HepG2 (cell line): ENCODE measurements around the gene CLDN5. TPM values are rescaled to one million over a fixed set of nuclear protein-coding genes. Genes with fewer than 3 reads are reported as not detected.

ENCODE experiments used
- FOXA3 ChIP-seq: IDR thresholded peaks from 2 replicates; pipeline ENCODE4 v1.6.1; 2016; ENCODE audit warnings: missing genetic modification reagents, missing compliant biosample characterization
- FOXP1 ChIP-seq, 2 experiments: fragments of 450-650 bp in 1 of 2; IDR thresholded peaks; 2 replicates each; pipeline ENCODE4 v1.6.1; 2017 to 2018; ENCODE audit warnings: antibody characterized with exemption in 1 of 2
- GABPB1 ChIP-seq: IDR thresholded peaks from 2 replicates; pipeline ENCODE4 v1.6.1; 2016; ENCODE audit warnings: mild to moderate bottlenecking, missing genetic modification reagents, moderate library complexity, missing compliant biosample characterization
- GATAD2A ChIP-seq: IDR thresholded peaks from 2 replicates; pipeline ENCODE4 v1.6.1; 2016
- MXD4 ChIP-seq: IDR thresholded peaks from 2 replicates; pipeline ENCODE4 v1.6.1; 2016; ENCODE audit warnings: mild to moderate bottlenecking, missing biosample characterization, missing genetic modification reagents
- PITX1 ChIP-seq: sonication (generic); formaldehyde crosslinking; IDR thresholded peaks from 2 replicates; pipeline ENCODE4 v1.5.1; 2020; ENCODE audit warnings: mild to moderate bottlenecking, missing genetic modification reagents
- RFXANK ChIP-seq: IDR thresholded peaks from 2 replicates; pipeline ENCODE4 v1.6.1; 2016
- SALL1 ChIP-seq: sonication (generic); formaldehyde crosslinking; IDR thresholded peaks from 2 replicates; pipeline ENCODE4 v1.8.0; 2022; ENCODE audit warnings: mild to moderate bottlenecking, missing genetic modification reagents
- STAT5B ChIP-seq: sonication (generic); formaldehyde crosslinking; IDR thresholded peaks from 2 replicates; pipeline ENCODE4 v1.4.0; 2020; ENCODE audit warnings: missing genetic modification reagents
- TEAD3 ChIP-seq: optimal IDR thresholded peaks from 2 replicates; pipeline ENCODE3; 2016; ENCODE audit warnings: borderline replicate concordance
- ZBTB3 ChIP-seq: sonication (generic); formaldehyde crosslinking; IDR thresholded peaks from 2 replicates; pipeline ENCODE4 v1.4.0; 2020; ENCODE audit warnings: low read depth, mild to moderate bottlenecking, moderate library complexity, missing genetic modification reagents, borderline replicate concordance
- ZFP36L1 ChIP-seq: sonication (generic); formaldehyde crosslinking; IDR thresholded peaks from 2 replicates; pipeline ENCODE4 v1.8.0; 2022; ENCODE audit warnings: mild to moderate bottlenecking, missing genetic modification reagents, moderate library complexity
- ZFY ChIP-seq: sonication (generic); formaldehyde crosslinking; IDR thresholded peaks from 2 replicates; pipeline ENCODE4 v1.4.0; 2020; ENCODE audit warnings: missing genetic modification reagents
- ZNF143 ChIP-seq: sonication (generic); formaldehyde crosslinking; IDR thresholded peaks from 2 replicates; pipeline ENCODE4 v1.4.0; 2020; ENCODE audit warnings: missing genetic modification reagents
- ZNF24 ChIP-seq: fragments of 450-650 bp; IDR thresholded peaks from 2 replicates; pipeline ENCODE4 v1.6.1; 2017; ENCODE audit warnings: antibody characterized with exemption, mild to moderate bottlenecking
- ZNF34 ChIP-seq: sonication (generic); formaldehyde crosslinking; IDR thresholded peaks from 2 replicates; pipeline ENCODE4 v1.4.0; 2020; ENCODE audit warnings: mild to moderate bottlenecking, missing genetic modification reagents, borderline replicate concordance
- ZNF614 ChIP-seq: IDR thresholded peaks from 2 replicates; pipeline ENCODE4 v1.6.1; 2018; ENCODE audit warnings: missing biosample characterization, missing genetic modification reagents, inconsistent platforms, borderline replicate concordance
- ZNF619 ChIP-seq: sonication (generic); formaldehyde crosslinking; IDR thresholded peaks from 2 replicates; pipeline ENCODE4 v1.4.0; 2020; ENCODE audit warnings: mild to moderate bottlenecking, missing genetic modification reagents
- ZNF768 ChIP-seq: sonication (generic); formaldehyde crosslinking; IDR thresholded peaks from 2 replicates; pipeline ENCODE4 v1.4.0; 2020; ENCODE audit warnings: missing genetic modification reagents
- polyA plus RNA-seq, 8 experiments: library from polyadenylated mRNA; depleted of rRNA in 3 of 8; stranded (reverse) in 7 of 8; unstranded in 1 of 8; fragments of >200 nt; fragmentation: Illumina TruSeq in 4 of 8; extraction: Trizol in 4 of 8; gene quantifications; 2 replicates each; pipeline versions ENCODE4 v1.2.1 to v1.2.3, GENCODE V29; 2011 to 2016; ENCODE audit warnings: low read depth in 4 of 8, missing spikeins in 1 of 8, mixed read lengths in 1 of 8; ENCODE audit not compliant: insufficient read depth in 1 of 8
- total RNA-seq, 5 experiments: library from RNA; depleted of rRNA; stranded (reverse); fragments of >200 nt; fragmentation: Illumina TruSeq; extraction: Trizol; gene quantifications; 2 replicates each; pipeline ENCODE4 v1.2.3, GENCODE V29; 2016; ENCODE audit warnings: low read depth in 1 of 5
- TF ChIP-seq, protein P1 (sequence below): sonication (generic); formaldehyde crosslinking; IDR thresholded peaks from 2 replicates; pipeline ENCODE4 v1.9.0; 2021; ENCODE audit warnings: missing genetic modification reagents, mild to moderate bottlenecking, borderline replicate concordance
- TF ChIP-seq, protein P2 (sequence below): sonication (generic); formaldehyde crosslinking; IDR thresholded peaks from 2 replicates; pipeline ENCODE4 v1.4.0; 2020; ENCODE audit warnings: missing genetic modification reagents
- TF ChIP-seq, protein P3 (sequence below): sonication (generic); formaldehyde crosslinking; IDR thresholded peaks from 2 replicates; pipeline ENCODE4 v1.5.0; 2020; ENCODE audit warnings: mild to moderate bottlenecking, missing genetic modification reagents, borderline replicate concordance

The CLDN5 gene
- total and polyA plus RNA-seq, 2 of the 13 experiments (the other 11 are each of a cell fraction or from before 2014, with no cell fraction given), result not detected

DNA sequence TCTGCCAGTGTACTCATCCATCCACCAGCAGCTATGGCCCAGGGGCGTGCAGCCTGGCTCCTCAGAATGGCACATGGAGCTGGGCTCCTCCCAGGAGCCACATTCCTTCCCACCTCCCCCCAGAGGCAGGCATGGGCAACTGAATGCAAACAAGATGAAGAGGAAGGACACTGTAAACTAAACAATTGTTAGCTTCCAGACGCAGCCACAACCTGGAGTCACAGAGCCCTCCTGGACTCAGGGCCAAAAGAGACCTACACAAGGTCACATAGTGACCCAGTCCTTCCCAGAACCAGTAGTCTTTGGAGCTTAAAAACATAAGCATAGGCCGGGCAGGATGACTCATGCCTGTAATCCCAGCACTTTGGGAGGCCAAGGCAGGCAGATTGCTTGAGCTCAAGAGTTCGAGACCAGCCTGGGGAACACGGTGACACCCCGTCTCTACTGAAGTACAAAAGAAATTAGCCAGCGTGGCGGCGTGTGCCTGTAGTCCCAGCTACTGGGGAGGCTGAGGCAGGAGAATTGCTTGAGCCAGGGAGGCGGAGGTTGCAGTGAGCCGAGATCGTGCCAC is 30.7 kb upstream of the CLDN5 start (continued):
- no peak for TF ChIP-seq MXD4 (CRISPR knock-in tag)
- TF ChIP-seq GATAD2A (CRISPR knock-in tag), result 0 out of 2 replicates have a peak, but pooled peaks have one; percentile 21
- TF ChIP-seq, protein P1, sequence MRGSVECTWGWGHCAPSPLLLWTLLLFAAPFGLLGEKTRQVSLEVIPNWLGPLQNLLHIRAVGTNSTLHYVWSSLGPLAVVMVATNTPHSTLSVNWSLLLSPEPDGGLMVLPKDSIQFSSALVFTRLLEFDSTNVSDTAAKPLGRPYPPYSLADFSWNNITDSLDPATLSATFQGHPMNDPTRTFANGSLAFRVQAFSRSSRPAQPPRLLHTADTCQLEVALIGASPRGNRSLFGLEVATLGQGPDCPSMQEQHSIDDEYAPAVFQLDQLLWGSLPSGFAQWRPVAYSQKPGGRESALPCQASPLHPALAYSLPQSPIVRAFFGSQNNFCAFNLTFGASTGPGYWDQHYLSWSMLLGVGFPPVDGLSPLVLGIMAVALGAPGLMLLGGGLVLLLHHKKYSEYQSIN, result no peak
- peak; percentile 97 for TF ChIP-seq TEAD3 (CRISPR knock-in tag)
- no peak for TF ChIP-seq RFXANK
- TF ChIP-seq ZNF24, result no peak
- TF ChIP-seq FOXP1 (IDR thresholded peaks at IDR 0.05), result no peak
- peak; percentile 60 for TF ChIP-seq FOXP1 (CRISPR knock-in tag; IDR thresholded peaks at IDR 0.05)
- TF ChIP-seq STAT5B (CRISPR knock-in tag), result no peak
- TF ChIP-seq ZNF619 (CRISPR knock-in tag), result no peak
- TF ChIP-seq PITX1 (CRISPR knock-in tag), result 0 out of 2 replicates have a peak, but pooled peaks have one; percentile 22
- TF ChIP-seq ZNF143, result no peak
- TF ChIP-seq ZNF34, result no peak
- TF ChIP-seq SALL1 (CRISPR knock-in tag), result peak; percentile 65
- TF ChIP-seq ZNF768 (CRISPR knock-in tag), result no peak
- no peak for TF ChIP-seq GABPB1 (CRISPR knock-in tag)
- TF ChIP-seq, protein P2, sequence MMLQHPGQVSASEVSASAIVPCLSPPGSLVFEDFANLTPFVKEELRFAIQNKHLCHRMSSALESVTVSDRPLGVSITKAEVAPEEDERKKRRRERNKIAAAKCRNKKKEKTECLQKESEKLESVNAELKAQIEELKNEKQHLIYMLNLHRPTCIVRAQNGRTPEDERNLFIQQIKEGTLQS (CRISPR knock-in tag), result peak; percentile 74
- no peak for TF ChIP-seq ZBTB3 (CRISPR knock-in tag)
- TF ChIP-seq ZFP36L1 (CRISPR knock-in tag), result no peak
- TF ChIP-seq ZNF614 (CRISPR knock-in tag), result no peak
- TF ChIP-seq ZFY (CRISPR knock-in tag), result no peak
- TF ChIP-seq, protein P3, sequence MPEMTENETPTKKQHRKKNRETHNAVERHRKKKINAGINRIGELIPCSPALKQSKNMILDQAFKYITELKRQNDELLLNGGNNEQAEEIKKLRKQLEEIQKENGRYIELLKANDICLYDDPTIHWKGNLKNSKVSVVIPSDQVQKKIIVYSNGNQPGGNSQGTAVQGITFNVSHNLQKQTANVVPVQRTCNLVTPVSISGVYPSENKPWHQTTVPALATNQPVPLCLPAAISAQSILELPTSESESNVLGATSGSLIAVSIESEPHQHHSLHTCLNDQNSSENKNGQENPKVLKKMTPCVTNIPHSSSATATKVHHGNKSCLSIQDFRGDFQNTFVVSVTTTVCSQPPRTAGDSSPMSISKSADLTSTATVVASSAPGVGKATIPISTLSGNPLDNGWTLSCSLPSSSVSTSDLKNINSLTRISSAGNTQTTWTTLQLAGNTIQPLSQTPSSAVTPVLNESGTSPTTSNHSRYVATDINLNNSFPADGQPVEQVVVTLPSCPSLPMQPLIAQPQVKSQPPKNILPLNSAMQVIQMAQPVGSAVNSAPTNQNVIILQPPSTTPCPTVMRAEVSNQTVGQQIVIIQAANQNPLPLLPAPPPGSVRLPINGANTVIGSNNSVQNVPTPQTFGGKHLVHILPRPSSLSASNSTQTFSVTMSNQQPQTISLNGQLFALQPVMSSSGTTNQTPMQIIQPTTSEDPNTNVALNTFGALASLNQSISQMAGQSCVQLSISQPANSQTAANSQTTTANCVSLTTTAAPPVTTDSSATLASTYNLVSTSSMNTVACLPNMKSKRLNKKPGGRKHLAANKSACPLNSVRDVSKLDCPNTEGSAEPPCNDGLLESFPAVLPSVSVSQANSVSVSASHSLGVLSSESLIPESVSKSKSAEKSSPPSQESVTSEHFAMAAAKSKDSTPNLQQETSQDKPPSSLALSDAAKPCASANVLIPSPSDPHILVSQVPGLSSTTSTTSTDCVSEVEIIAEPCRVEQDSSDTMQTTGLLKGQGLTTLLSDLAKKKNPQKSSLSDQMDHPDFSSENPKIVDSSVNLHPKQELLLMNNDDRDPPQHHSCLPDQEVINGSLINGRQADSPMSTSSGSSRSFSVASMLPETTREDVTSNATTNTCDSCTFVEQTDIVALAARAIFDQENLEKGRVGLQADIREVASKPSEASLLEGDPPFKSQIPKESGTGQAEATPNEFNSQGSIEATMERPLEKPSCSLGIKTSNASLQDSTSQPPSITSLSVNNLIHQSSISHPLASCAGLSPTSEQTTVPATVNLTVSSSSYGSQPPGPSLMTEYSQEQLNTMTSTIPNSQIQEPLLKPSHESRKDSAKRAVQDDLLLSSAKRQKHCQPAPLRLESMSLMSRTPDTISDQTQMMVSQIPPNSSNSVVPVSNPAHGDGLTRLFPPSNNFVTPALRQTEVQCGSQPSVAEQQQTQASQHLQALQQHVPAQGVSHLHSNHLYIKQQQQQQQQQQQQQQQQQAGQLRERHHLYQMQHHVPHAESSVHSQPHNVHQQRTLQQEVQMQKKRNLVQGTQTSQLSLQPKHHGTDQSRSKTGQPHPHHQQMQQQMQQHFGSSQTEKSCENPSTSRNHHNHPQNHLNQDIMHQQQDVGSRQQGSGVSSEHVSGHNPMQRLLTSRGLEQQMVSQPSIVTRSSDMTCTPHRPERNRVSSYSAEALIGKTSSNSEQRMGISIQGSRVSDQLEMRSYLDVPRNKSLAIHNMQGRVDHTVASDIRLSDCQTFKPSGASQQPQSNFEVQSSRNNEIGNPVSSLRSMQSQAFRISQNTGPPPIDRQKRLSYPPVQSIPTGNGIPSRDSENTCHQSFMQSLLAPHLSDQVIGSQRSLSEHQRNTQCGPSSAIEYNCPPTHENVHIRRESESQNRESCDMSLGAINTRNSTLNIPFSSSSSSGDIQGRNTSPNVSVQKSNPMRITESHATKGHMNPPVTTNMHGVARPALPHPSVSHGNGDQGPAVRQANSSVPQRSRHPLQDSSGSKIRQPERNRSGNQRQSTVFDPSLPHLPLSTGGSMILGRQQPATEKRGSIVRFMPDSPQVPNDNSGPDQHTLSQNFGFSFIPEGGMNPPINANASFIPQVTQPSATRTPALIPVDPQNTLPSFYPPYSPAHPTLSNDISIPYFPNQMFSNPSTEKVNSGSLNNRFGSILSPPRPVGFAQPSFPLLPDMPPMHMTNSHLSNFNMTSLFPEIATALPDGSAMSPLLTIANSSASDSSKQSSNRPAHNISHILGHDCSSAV (CRISPR knock-in tag), result no peak
- TF ChIP-seq FOXA3, result peak; percentile 60
